CD4-positive, alpha-beta T cell treated with Interferon gamma for 1 hour (primary cell): ENCODE results near the gene SEMA3C.

Source experiments
- DNase-seq: peaks from one replicate; pipeline ENCODE4 v3.0.0-alpha.2; 2020

SEMA3C gene

GRCh38 chr7:80774843-80775242, 144.0 kb downstream of the SEMA3C start:
- no peak for DNase-seq

- no peak for DNase-seq
These were observed 144.9 kb downstream of the SEMA3C start for GRCh38 chr7:80773787-80774508.

DNA sequence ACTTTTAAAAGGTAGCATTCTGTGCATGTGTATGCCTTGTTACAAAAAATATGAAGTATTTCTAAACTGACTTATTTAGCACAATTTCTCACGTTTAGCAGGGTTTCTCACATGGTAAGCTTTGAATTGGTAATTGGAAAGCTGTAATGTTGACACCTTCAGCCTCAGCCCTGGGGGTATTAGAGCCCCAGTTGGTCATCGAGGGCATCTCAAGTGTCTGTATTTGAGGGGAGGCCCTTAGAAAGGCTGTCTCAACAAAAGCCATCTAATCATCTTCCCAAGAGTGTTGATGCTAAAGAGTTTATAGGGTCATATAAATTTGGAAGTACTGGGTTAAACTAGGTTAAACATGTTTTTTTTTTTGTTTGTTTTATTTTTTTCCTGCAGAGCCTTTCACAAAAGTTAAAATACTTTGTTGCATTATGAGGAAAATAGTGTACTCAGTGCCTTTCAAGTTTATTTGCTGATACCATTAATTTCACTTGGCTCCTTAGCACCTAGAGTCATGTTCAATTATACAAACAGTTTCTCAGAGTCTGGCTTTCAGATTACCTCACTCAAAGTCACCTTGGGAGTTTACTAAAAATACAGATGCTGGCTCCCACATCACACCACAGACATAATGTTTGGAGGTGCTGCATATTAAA, 146.4 kb downstream of the SEMA3C start:
- DNase-seq = no peak

- no peak for DNase-seq
These were observed 147.3 kb downstream of the SEMA3C start for GRCh38 chr7:80771523-80771922.

DNA sequence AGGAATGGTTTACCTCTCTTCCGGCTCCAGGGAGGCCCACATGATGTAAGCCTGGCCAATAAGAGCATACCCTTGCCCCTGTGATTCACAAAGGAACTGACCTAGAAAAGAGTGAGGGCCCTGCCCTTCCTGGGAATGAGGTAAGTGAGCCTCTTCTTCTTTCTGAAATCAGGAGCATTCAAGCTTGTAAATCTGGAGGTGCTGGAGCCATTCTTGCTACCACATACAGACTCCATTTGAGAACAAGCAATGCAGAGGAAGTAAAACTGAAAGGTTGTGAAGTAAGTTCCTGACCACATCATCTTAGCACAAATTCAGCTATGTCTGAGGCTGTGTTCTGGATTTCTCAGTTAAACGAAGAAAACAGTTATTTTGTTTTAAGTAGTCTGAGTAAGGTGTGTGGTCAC, 148.2 kb downstream of the SEMA3C start:
- DNase-seq = no peak

DNA sequence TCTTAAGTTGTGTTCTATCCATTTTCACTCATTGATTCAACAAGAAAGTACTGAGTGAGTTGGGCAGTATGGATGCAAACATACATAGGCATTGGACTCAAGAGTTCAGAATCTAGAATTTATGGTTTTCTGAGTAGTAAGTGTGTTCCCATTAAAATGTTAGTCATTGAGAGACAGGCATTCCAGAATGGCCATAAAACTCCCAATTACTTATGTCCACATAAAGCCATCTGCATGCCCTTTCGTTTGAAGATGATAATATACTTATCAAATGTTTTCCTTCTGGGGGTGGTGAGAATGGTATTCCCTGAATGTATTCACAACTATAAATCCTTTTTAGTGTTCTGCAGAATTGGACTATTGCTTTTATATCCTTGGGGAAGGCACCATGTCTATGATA, 148.8 kb downstream of the SEMA3C start:
- DNase-seq = no peak

- DNase-seq = no peak
These were observed 150.1 kb downstream of the SEMA3C start for GRCh38 chr7:80768756-80769155.

GRCh38 chr7:80767654-80768053, 151.2 kb downstream of the SEMA3C start:
- no peak for DNase-seq

DNA sequence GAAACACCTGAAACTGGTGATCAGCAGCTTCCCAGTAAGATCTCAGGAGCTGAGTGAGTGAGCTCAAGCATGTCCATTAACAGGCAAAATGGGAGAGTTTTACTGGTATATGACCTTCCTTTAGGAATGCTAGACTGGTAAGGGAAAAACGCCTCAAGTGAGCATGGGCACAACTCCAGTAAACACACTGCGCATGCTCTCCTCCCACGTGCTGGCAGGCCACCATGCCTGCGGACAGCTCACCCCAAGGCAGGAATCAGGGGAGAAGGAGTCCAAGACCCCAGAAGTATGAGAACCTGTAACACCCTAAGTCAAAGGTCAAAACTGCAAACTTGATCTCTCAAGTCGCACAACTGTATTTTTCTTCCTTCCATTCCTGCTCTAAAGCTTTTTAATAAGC, 152.1 kb downstream of the SEMA3C start:
- DNase-seq = no peak

GRCh38 chr7:80764132-80764531, 154.7 kb downstream of the SEMA3C start:
- no peak for DNase-seq

GRCh38 chr7:80763704-80764103, 155.1 kb downstream of the SEMA3C start:
- no peak for DNase-seq

GRCh38 chr7:80763289-80763688, 155.6 kb downstream of the SEMA3C start:
- DNase-seq = no peak

GRCh38 chr7:80760292-80760691, 158.6 kb downstream of the SEMA3C start:
- DNase-seq = no peak

DNA sequence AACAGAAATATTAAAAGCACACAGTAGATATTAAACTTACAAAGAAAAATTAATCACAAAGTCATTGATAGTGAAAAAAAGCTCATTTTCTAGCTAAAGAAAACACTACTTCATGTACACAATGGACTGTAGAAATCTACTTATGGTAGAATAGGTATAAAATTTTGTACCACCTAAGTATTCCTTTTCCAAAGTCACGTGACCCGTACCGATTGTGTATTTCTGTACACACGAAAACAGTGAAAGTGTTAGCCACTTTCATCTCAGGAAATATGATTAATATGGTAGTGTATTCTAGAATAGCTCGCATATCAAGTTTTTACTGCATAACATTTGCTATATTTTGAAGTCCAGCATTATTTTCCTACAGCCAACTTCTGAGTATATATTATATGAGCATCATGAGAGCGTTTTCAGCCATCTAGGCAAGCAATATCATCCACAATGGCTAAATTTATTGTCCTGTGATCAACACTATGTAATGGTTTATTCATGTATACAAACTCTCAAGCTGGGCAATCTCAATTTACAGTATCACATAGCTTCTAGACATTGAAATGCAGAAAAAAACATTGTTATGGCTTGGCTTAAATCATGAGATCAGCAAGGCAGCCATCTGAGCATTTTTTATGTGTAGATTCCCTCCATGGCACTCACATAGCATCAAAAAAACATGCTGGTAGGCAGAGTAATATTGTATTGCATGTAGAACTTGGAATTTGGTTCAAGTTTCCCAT, 165.7 kb downstream of the SEMA3C start:
- DNase-seq = no peak

DNA sequence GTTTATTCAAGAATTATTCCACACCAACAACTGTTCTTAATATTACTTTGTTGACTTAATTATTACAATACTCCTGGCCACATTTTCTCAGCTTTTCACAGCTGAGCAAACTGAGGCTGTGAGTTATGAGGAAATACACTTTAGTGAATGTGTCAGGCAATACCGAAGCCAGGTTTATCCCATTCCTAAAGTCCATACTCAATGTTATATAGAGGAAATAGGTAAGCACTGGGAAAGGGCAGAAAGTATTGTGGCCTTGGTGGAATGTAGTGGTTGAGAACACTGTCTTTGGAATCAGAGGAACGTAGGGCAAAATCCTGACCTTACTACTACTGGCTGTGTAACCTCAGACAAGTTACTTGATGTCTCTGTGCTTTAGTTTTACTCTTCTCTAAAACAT, 169.6 kb downstream of the SEMA3C start:
- no peak for DNase-seq

GRCh38 chr7:80748363-80749042, 170.3 kb downstream of the SEMA3C start:
- no peak for DNase-seq

GRCh38 chr7:80740778-80741545, 177.9 kb downstream of the SEMA3C start:
- no peak for DNase-seq

DNA sequence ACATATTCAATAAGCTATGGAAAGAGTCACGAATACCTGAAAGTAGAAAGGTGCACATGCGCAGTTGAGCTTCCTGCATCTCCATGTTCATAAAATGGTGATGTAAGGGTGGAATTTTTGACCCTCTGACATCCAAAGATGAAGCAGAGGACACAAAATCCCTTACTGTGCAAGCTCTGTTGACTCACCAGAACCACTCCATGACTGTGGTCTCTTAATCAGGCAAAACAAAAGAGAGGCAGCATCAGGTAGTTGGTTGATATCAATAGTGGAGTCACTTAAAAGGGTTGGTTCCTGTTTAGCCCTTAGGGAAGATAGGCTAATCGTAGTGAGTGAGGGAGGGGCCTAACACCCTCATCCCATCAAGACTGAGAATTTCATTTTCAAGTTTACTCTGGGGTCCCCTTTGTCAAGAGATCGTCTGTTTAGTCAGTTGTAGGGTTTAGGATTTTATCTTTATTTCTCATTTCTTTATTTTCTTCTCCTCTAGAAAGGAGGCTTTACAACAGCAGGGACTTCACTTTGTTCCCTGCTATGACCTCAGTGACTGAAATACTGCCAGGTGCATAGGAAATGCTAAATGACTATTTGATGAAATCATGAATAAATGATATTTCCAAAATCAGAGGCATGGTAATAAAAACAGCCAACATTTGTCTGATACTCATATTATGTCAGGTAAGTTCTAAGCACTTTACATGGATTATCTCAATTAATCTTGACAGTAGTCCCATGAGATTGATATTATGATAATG, 182.3 kb downstream of the SEMA3C start:
- DNase-seq = no peak

DNA sequence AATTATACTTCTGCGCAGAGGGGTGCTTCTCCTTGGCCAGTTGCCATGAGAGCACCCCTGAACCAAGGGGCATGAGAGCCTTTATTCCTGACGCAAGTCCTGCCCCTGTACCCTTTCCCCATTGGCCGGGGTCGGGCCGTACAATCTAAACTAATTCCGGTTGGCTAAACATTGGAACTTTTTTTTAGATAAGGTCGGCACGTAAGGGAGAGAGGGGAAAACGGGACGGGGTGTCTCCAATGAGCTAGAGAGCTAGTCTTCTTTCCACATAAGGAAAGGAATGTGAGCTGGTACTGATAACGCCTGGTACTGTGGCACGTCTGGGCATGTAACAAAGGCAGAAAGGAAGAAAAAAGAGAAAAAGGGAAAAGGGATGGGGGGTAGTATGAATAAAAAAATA, 183.5 kb downstream of the SEMA3C start:
- no peak for DNase-seq

DNA sequence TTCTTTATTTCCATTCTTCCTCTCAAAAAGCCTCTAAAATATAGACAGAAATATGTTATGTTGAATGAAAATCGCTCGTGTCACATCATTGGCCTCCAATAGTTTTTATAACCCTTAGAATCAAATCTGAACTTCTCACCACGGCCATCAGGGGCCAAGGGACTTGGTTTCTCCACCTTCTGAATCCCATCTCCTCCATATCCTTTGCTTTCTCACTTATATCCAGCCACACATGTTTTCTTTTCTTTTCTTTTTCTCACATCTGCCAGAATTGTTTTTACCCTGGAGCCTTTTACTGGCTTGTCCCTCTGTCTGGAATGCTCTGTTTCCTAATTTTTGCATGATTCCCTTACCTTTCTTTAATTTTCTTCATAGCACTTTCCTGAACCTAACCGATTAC, 184.8 kb downstream of the SEMA3C start:
- no peak for DNase-seq

GRCh38 chr7:80733333-80733915, 185.4 kb downstream of the SEMA3C start:
- DNase-seq = no peak

DNA sequence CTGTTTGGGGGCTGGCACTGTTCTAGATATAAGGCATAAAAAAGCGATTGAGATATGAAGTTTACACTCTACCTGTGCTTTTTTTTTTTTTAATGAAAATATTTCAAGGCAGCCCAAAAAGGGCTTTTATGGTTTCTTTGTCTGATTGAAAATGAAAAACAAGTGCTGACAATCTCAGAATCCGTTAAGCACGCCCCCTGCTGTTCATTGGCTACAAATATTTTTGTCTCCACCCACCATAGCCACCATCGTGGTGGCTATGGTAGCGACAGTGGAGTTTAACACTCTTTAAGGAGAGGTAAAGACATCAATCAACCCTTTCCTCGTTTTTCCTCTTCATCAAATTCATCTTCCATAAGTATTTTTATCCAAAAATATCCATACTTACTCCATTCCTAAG, 186.2 kb downstream of the SEMA3C start:
- no peak for DNase-seq
